Measurements from ENCODE around the gene C1QTNF2. TPM values are rescaled to one million over a fixed set of nuclear protein-coding genes. Genes with fewer than 3 reads are reported as not detected.

C1QTNF2 gene
- total RNA-seq, 1 donor from 2014 or later = 1.0 TPM

DNA sequence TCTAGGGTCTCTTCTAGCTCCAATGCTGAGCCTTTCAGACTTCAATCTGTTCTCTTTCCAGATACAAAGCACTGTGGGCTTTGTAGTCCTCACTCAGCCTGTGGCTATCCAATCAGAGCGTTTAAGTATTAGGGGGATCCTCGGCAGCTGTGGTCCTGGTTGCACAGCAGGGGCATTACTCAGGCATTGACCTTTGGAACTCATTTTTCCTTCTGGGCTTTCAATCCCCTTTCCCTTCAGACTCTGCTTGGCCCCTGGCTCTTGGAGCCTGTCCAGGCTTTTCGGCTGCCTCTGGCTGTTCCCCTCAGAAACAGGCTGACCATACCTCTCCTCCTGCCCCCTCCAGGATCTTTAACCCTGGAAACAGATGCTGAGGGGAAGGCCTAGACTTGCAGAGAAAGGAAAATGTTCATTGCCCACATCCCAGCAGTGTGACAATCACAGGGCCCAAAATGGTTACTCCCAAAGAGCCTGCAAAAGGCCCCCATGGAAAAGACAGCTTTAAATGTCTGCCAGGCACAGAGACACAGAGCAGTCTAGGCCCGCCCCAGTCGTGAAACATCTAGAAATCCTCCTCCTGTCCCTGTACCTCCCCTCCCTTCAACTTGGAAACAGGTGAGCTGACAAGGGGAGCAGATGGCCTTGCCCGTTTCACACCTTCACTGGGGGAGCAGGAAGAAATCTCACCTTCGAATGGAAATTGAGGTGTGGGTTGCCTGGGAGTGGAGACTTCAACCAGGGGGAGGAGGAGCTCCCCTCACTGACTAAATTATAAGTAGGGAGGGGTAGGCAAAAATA is 13.7 kb downstream of the C1QTNF2 start:
- Mint-ChIP-seq H3K4me3 (ENCODE audit: unreplicated experiment) (peak overlapping the region; percentile 38), H3K27ac (ENCODE audit: unreplicated experiment) (peak overlapping the region; percentile 77), H3K27me3 (ENCODE audit: unreplicated experiment) (peaks cover 8% of the 10 kb centered on the region), H3K9me3 (ENCODE audit: unreplicated experiment) (peaks cover 9% of the 10 kb centered on the region), H3K36me3 (ENCODE audit: unreplicated experiment) (no peaks in the 10 kb centered on the region), H3K4me1 (ENCODE audit: low read depth, unreplicated experiment) (peaks cover 15% of the 10 kb centered on the region)
- DNase-seq = no peak
- TF ChIP-seq, protein P1, sequence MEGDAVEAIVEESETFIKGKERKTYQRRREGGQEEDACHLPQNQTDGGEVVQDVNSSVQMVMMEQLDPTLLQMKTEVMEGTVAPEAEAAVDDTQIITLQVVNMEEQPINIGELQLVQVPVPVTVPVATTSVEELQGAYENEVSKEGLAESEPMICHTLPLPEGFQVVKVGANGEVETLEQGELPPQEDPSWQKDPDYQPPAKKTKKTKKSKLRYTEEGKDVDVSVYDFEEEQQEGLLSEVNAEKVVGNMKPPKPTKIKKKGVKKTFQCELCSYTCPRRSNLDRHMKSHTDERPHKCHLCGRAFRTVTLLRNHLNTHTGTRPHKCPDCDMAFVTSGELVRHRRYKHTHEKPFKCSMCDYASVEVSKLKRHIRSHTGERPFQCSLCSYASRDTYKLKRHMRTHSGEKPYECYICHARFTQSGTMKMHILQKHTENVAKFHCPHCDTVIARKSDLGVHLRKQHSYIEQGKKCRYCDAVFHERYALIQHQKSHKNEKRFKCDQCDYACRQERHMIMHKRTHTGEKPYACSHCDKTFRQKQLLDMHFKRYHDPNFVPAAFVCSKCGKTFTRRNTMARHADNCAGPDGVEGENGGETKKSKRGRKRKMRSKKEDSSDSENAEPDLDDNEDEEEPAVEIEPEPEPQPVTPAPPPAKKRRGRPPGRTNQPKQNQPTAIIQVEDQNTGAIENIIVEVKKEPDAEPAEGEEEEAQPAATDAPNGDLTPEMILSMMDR (IDR thresholded peaks at IDR 0.05; ENCODE audit: partially characterized antibody, unreplicated experiment) = no peak

DNA sequence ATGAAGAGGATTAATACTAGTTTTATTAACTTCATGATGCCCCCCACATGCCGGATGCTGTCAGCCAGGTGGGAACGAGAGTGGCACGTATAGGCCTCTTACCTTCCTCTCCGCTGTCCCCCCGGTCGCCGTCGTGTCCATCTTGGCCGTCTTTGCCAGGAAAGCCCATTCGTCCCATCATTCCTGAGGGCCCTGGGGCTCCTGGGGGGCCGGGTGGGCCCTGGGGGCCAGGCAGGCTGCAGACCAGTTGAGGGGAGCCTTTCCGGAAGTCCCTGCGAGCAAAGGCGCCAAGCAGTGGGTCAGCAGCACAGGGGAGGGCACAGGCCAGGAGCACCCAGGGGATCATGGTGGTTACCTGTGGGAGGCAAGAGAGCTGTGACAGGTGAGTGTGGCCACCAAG is 15.8 kb downstream of the C1QTNF2 start:
- Mint-ChIP-seq H3K4me1 (ENCODE audit: low read depth, unreplicated experiment) (peaks cover 10% of the 10 kb centered on the region), H3K9me3 (ENCODE audit: unreplicated experiment) (peaks cover 9% of the 10 kb centered on the region), H3K27ac (ENCODE audit: unreplicated experiment) (no peak overlapping the region), H3K27me3 (ENCODE audit: unreplicated experiment) (peaks cover 5% of the 10 kb centered on the region), H3K4me3 (ENCODE audit: unreplicated experiment) (no peak overlapping the region), H3K36me3 (ENCODE audit: unreplicated experiment) (no peaks in the 10 kb centered on the region)
- TF ChIP-seq, protein P1 (IDR thresholded peaks at IDR 0.05; ENCODE audit: partially characterized antibody, unreplicated experiment) = no peak
- no peak for DNase-seq

DNA sequence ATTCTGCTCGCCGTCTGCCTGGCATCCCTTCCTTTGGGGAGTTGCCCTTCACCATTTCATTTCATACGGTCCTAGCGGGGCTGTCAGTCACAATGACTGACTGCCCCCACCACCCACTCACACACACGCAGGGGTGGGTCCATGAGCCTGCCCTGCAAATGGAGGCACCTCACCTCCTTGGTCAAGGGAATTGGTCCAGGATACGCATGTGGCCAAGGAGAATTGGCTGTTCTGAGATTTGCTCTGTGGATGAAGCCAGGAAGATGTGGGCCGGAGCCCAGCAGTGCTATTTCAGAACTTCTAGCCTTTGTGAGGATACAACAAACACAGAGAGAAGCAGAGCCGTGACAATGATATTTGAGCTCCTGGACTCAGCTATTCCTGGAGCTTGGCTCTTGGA is 17.0 kb downstream of the C1QTNF2 start:
- no peak for DNase-seq
- no peak overlapping the region for H3K27ac Mint-ChIP-seq (ENCODE audit: unreplicated experiment)
- H3K36me3 Mint-ChIP-seq (ENCODE audit: unreplicated experiment) = no peaks in the 10 kb centered on the region

DNA sequence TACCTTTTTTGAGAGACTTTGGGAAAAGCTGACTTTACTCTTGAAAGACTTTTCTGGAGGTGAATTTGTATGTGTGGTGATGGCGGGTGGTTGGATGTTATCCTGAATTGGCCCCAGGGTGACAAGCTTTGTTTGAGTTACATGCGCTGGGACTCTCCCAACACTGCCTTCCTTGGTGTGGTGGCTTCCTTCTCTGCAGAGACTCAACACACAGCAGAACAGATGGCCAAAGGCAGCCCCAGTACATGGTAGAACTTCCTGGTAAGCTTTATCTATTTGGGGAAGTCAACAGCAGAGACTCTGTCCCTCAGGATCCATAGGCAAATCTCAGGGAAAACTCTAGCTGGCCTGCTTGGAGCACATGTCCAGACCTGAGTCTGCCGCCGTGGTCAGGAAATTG is 18.1 kb downstream of the C1QTNF2 start:
- H3K4me3 Mint-ChIP-seq (ENCODE audit: unreplicated experiment) = no peak overlapping the region

More for the DNA sequence above, 17.0 kb downstream of the C1QTNF2 start:
- peaks cover 5% of the 10 kb centered on the region for H3K9me3 Mint-ChIP-seq (ENCODE audit: unreplicated experiment)
- TF ChIP-seq, protein P1 (IDR thresholded peaks at IDR 0.05; ENCODE audit: partially characterized antibody, unreplicated experiment) = no peak
- peaks cover 2% of the 10 kb centered on the region for H3K27me3 Mint-ChIP-seq (ENCODE audit: unreplicated experiment)
- peaks cover 10% of the 10 kb centered on the region for H3K4me1 Mint-ChIP-seq (ENCODE audit: low read depth, unreplicated experiment)
- no peak overlapping the region for H3K4me3 Mint-ChIP-seq (ENCODE audit: unreplicated experiment)

DNA sequence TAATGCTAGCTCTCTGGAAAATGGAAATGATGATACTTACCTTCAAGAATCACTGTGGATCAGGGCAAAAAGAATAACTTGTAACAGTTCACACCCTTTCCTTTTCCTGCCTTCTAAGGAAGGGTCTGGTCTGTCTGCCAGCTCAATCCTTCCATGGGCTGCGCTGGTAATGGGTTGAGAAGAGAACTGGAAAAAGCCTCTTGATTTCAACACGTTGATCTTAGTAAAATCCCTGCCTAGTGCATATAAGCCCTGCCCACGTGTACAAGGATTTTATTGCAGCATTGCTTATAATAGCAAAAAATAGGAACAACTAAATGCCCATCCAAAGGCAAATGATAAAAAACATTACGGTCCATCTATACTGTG is 20.5 kb downstream of the C1QTNF2 start:
- Mint-ChIP-seq H3K27ac (ENCODE audit: unreplicated experiment) (no peak overlapping the region), H3K4me1 (ENCODE audit: low read depth, unreplicated experiment) (peaks cover 2% of the 10 kb centered on the region), H3K9me3 (ENCODE audit: unreplicated experiment) (no peaks in the 10 kb centered on the region), H3K36me3 (ENCODE audit: unreplicated experiment) (no peaks in the 10 kb centered on the region), H3K27me3 (ENCODE audit: unreplicated experiment) (peaks cover 2% of the 10 kb centered on the region), H3K4me3 (ENCODE audit: unreplicated experiment) (no peak overlapping the region)
- no peak for DNase-seq
- TF ChIP-seq, protein P1 (IDR thresholded peaks at IDR 0.05; ENCODE audit: partially characterized antibody, unreplicated experiment) = no peak

More for the DNA sequence above, 18.1 kb downstream of the C1QTNF2 start:
- peaks cover 2% of the 10 kb centered on the region for H3K27me3 Mint-ChIP-seq (ENCODE audit: unreplicated experiment)
- no peak for DNase-seq
- peaks cover 7% of the 10 kb centered on the region for H3K4me1 Mint-ChIP-seq (ENCODE audit: low read depth, unreplicated experiment)
- peaks cover under 1% of the 10 kb centered on the region for H3K9me3 Mint-ChIP-seq (ENCODE audit: unreplicated experiment)
- TF ChIP-seq, protein P1 (IDR thresholded peaks at IDR 0.05; ENCODE audit: partially characterized antibody, unreplicated experiment) = no peak
- no peaks in the 10 kb centered on the region for H3K36me3 Mint-ChIP-seq (ENCODE audit: unreplicated experiment)
- no peak overlapping the region for H3K27ac Mint-ChIP-seq (ENCODE audit: unreplicated experiment)
